Measurements from ENCODE around the gene SLITRK1. TPM values are rescaled to one million over a fixed set of nuclear protein-coding genes. Genes with fewer than 3 reads are reported as not detected.

SLITRK1 gene
- total RNA-seq, 2 donors from 2014 or later: not detected

DNA sequence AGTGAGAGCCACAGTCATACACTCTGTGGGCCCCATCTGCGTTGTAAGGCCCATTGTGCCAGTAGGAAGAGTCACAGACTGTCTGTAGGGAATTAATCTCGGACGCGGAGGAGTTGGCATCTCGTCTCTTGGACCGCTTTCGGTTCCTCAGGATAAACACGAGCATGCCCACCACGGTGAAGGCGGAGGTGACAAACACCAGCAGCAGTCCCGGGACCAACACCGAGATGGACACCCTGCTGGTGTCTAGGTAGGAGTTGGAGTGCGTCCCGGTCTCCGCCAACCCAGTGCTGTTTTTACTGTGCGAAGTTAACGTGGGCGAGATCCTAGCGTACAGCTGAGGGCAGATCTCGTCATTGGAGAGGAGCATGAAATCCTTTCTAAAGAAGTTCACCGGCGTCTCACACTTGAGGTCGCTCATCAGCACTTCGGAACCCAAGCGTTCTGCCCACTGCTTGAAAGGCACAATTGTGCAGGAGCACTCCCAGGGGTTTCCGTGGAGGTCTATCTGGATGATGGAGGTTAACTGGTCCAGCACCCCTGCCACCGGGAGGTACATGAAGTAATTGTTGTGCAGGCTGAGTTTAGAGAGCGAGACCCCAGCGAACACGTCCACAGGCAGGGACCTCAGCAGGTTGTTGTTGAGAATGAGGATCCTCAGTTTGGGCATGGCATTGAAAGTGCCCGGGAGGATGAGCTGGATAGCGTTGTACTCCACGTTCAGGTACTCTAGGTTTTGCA lies 2.7 kb downstream of the SLITRK1 start:
- DNase-seq (ENCODE audit: low spot score): no peak
- TF ChIP-seq, protein P1, sequence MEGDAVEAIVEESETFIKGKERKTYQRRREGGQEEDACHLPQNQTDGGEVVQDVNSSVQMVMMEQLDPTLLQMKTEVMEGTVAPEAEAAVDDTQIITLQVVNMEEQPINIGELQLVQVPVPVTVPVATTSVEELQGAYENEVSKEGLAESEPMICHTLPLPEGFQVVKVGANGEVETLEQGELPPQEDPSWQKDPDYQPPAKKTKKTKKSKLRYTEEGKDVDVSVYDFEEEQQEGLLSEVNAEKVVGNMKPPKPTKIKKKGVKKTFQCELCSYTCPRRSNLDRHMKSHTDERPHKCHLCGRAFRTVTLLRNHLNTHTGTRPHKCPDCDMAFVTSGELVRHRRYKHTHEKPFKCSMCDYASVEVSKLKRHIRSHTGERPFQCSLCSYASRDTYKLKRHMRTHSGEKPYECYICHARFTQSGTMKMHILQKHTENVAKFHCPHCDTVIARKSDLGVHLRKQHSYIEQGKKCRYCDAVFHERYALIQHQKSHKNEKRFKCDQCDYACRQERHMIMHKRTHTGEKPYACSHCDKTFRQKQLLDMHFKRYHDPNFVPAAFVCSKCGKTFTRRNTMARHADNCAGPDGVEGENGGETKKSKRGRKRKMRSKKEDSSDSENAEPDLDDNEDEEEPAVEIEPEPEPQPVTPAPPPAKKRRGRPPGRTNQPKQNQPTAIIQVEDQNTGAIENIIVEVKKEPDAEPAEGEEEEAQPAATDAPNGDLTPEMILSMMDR (IDR thresholded peaks at IDR 0.05): no peak
- no peak overlapping the region for H3K27ac ChIP-seq
- H3K4me3 ChIP-seq: peak overlapping the region; percentile 66
- no peak for ATAC-seq (ENCODE audit: insufficient number of reproducible peaks, low FRiP score, low read depth)
- H3K9me3 ChIP-seq: no peaks in the 10 kb centered on the region
- H3K36me3 ChIP-seq: no peaks in the 10 kb centered on the region
- H3K4me1 ChIP-seq (ENCODE audit: control insufficient read depth in 1 of 2, low read depth in 2 of 2): peaks cover 5 to 24% of the 10 kb centered on the region in 2 donors
- no peaks in the 10 kb centered on the region for H3K27me3 ChIP-seq (replicated peaks; ENCODE audit: insufficient read depth)

DNA sequence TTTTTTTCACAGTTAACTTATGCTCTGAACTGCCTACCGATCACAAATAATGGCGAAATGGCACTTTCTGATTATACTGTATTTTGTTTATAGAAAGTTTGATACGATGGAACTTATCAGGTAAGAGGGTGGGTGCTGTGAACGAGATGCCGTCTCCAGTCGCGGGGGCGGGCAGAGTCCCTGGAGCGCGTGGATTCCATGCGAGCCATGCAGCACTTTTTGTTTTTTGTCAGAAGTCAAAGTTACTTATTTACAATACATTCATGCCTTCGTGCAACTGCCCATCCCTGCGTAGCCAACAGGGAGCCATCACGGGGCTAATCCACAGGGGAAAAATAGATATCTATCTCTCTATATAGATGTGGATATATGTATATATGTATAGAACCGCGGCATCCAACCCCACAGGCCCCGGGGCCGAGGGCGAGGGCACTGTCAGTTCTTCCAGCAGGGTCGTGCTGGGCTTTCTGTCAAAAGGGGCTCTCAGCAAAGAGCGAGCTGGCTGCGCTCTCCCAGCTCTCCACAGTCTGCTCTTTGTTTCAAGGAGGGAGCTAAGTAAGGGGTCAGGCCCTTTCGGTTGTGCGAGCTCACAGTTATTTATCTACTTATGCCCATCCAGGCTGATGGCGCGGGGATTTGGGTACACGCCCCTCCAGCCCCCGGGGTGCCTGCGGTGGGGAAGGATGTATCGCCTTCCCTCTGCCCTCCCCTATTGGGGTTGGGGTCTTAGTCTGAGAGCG lies 3.4 kb downstream of the SLITRK1 start:
- TF ChIP-seq, protein P1 (IDR thresholded peaks at IDR 0.05): no peak
- ATAC-seq (ENCODE audit: insufficient number of reproducible peaks, low FRiP score, low read depth) (no peak), DNase-seq (ENCODE audit: low spot score) (no peak)
- Histone ChIP-seq H3K36me3 (no peaks in the 10 kb centered on the region), H3K4me3 (peak overlapping the region; percentile 66), H3K4me1 (ENCODE audit: control insufficient read depth in 1 of 2, low read depth in 2 of 2) (peaks cover 5 to 24% of the 10 kb centered on the region in 2 donors), H3K9me3 (no peaks in the 10 kb centered on the region), H3K27ac (no peak overlapping the region), H3K27me3 (replicated peaks; ENCODE audit: insufficient read depth) (no peaks in the 10 kb centered on the region)

DNA sequence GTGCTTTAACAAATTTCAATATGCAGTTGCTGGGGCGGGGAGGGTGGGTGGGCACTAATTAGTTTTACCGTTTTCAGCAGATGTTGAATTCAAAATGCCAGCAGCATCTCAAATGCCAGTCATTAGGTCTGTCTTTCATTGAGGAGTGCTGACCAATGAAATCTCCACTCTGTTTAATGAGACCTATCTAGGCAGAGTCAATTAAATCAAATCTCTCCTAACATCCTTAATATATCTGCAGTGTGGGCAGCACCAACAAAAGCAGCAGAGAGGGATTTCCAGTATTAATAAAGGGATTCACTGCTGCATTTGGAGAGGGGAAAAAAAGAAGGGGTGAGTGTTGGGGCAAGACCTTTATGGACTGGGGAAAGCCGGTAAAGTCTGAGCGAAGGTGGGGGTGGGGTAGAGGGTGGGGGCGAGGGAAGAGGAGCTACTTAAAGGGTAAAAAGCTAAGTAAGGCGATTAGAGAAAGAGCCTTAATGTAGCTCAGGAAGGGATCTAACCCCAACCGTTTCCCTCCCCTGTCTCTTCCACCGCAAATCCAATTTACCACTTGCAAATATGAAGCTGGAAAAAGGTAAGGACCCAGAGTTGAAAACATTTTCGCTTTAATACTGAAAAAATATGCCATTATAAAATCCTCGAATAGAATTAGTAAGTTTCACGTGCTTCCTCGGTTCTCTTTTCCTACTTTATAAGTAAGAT lies 4.5 kb downstream of the SLITRK1 start:
- H3K4me3 ChIP-seq: no peak overlapping the region
- no peaks in the 10 kb centered on the region for H3K27me3 ChIP-seq (replicated peaks; ENCODE audit: insufficient read depth)
- ATAC-seq (ENCODE audit: insufficient number of reproducible peaks, low FRiP score, low read depth) (no peak), DNase-seq (ENCODE audit: low spot score) (no peak)
- no peaks in the 10 kb centered on the region for H3K36me3 ChIP-seq
- no peak overlapping the region for H3K27ac ChIP-seq
- TF ChIP-seq, protein P1 (IDR thresholded peaks at IDR 0.05): no peak
- H3K4me1 ChIP-seq (ENCODE audit: control insufficient read depth in 1 of 2, low read depth in 2 of 2): peaks cover 5 to 24% of the 10 kb centered on the region in 2 donors
- no peaks in the 10 kb centered on the region for H3K9me3 ChIP-seq

DNA sequence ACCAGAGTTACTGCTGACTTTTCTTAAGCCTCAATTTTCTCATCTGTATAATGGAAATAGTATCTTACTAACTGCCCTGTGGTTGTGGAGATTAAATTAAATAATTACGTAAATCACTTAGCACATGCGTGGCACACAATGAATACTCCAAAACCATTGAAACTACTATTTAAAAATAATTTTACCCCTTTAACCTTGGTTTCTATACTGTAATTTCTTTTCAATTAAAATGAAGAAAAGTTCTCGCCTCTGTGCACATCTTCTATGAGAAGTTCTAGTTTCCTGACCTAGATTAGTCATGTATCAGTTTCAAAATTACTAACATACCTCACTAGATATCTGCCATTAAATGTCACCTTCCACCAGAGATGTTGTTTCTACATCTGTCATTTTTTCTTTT lies 5.7 kb downstream of the SLITRK1 start:
- ATAC-seq (ENCODE audit: insufficient number of reproducible peaks, low FRiP score, low read depth): no peak
- Histone ChIP-seq H3K4me1 (ENCODE audit: control insufficient read depth in 1 of 2, low read depth in 2 of 2) (peaks cover 5 to 24% of the 10 kb centered on the region in 2 donors), H3K36me3 (no peaks in the 10 kb centered on the region), H3K27me3 (replicated peaks; ENCODE audit: insufficient read depth) (no peaks in the 10 kb centered on the region), H3K4me3 (no peak overlapping the region), H3K9me3 (no peaks in the 10 kb centered on the region), H3K27ac (no peak overlapping the region)
- no peak for DNase-seq (ENCODE audit: low spot score)
- TF ChIP-seq, protein P1 (IDR thresholded peaks at IDR 0.05): no peak

DNA sequence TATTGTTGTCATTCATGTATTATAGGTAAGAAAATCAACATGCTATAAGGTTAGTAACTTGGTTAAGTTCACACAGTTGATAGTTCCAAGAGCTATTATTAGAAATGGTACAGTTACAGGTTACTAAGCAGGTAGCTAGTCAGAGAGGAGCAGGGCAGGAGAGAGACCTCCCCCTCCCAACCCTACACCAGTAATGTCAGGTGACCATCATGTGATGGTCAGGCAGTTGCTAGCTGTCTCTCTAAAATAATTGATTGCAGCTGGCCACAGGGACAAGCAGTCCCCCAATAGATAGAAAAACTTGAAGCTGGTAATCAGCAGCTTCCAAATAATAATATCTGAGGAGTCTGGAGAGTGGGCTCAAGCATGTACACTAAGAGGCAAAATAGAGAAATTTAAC lies 14.6 kb downstream of the SLITRK1 start:
- Histone ChIP-seq H3K4me1 (ENCODE audit: control insufficient read depth in 1 of 2, low read depth in 2 of 2) (no peaks in the 10 kb centered on the region), H3K36me3 (no peaks in the 10 kb centered on the region), H3K9me3 (no peaks in the 10 kb centered on the region), H3K27ac (no peak overlapping the region), H3K27me3 (replicated peaks; ENCODE audit: insufficient read depth) (no peaks in the 10 kb centered on the region), H3K4me3 (no peak overlapping the region)
- ATAC-seq (ENCODE audit: insufficient number of reproducible peaks, low FRiP score, low read depth) (no peak), DNase-seq (ENCODE audit: low spot score) (no peak)
- TF ChIP-seq, protein P1 (IDR thresholded peaks at IDR 0.05): no peak
